Activated CD4-positive, alpha-beta T cell treated with anti-CD3 and anti-CD28 coated beads, Interleukin-2, amount 10 ng/mL, durations not matched to agents 7 days and 5 days (primary cell): ENCODE data around the gene PCGF6. TPM values are rescaled to one million over a fixed set of nuclear protein-coding genes. Genes with fewer than 3 reads are reported as not detected.

Experiments
- CTCF ChIA-PET: fragments of 350-600 bp; sonication (Branson Sonifier 250); formaldehyde crosslinking; loops from one replicate; lab custom pipeline; 2021; ENCODE audit warnings: antibody characterized with exemption; lab: Charles Lee
- POLR2A ChIA-PET: fragments of 350-600 bp; sonication (Branson Sonifier 250); formaldehyde crosslinking; loops from one replicate; lab custom pipeline; 2021; ENCODE audit warnings: antibody characterized with exemption; lab: Charles Lee
- DNase-seq: peaks from one replicate; pipeline ENCODE4 v3.0.0-alpha.2; 2020
- H3K27ac Mint-ChIP-seq: one replicate; pipeline ENCODE4 v1.8.0; 2021; ENCODE audit warnings: mild to moderate bottlenecking, moderate library complexity, mixed read lengths
- H3K27me3 Mint-ChIP-seq: one replicate; pipeline ENCODE4 v1.8.0; 2021; ENCODE audit warnings: mixed read lengths
- H3K36me3 Mint-ChIP-seq: one replicate; pipeline ENCODE4 v1.8.0; 2021; ENCODE audit warnings: low read depth, mixed read lengths
- H3K4me1 Mint-ChIP-seq: one replicate; pipeline ENCODE4 v1.8.0; 2021; ENCODE audit warnings: mixed read lengths
- H3K4me3 Mint-ChIP-seq: one replicate; pipeline ENCODE4 v1.8.0; 2021; ENCODE audit warnings: mild to moderate bottlenecking, moderate library complexity, mixed read lengths
- H3K9me3 Mint-ChIP-seq: one replicate; pipeline ENCODE4 v1.8.0; 2021; ENCODE audit warnings: mixed read lengths
- total RNA-seq, 2 experiments: library from RNA; stranded (reverse); gene quantifications; one replicate each; pipeline ENCODE4 v1.2.3, GENCODE V29; 2021

Gene PCGF6
- total RNA-seq = 10 to 100 TPM; 12.2 to 13.0 TPM

- peak within 1 kb of the TSS; percentile 92 for H3K27ac Mint-ChIP-seq
- peak within 1 kb of the TSS; percentile 90 for H3K4me3 Mint-ChIP-seq
- H3K4me1 Mint-ChIP-seq = peaks cover 12% of the 10 kb centered on the region
- ChIA-PET POLR2A (no interaction called here), CTCF (interaction anchor here (0.9 to 4.4 kb wide), 3 partner anchors 15 to 25 kb away, joined by 4 to 17 read pairs (median 5); no protein-coding TSS in a partner anchor)
- DNase-seq = peak; percentile 66
- H3K27me3 Mint-ChIP-seq = no peaks in the 10 kb centered on the region
- H3K36me3 Mint-ChIP-seq = peaks cover 8% of the 10 kb centered on the region
- no peaks in the 10 kb centered on the region for H3K9me3 Mint-ChIP-seq
Observed at GRCh38 chr10:103350517-103351260, at the start of gene PCGF6. TSS of gene PCGF6 (minus strand) at chr10:103351140. CDS start at chr10:103351066, 74 bp downstream.

- Mint-ChIP-seq H3K36me3 (peaks cover 36% of the 10 kb centered on the region), H3K9me3 (no peaks in the 10 kb centered on the region), H3K4me1 (peaks cover 56% of the 10 kb centered on the region), H3K4me3 (peak overlapping the region; percentile 91), H3K27ac (peak overlapping the region; percentile 93), H3K27me3 (no peaks in the 10 kb centered on the region)
- no peak for DNase-seq
- CTCF ChIA-PET = interaction anchor here (1.8 kb wide), 1 partner anchor 19 kb away, joined by 5 read pairs; no protein-coding TSS in a partner anchor
- POLR2A ChIA-PET = interaction anchor here (0.6 kb wide), 1 partner anchor 93 kb away, joined by 3 read pairs; no protein-coding TSS in a partner anchor
Observed at GRCh38 chr10:103397191-103397825, 46.4 kb upstream of the PCGF6 start.

- peaks cover 36% of the 10 kb centered on the region for H3K36me3 Mint-ChIP-seq
Observed at GRCh38 chr10:103396789-103397087, 45.8 kb upstream of the PCGF6 start.

GRCh38 chr10:103396067-103396788 lies 45.3 kb upstream of the PCGF6 start, which contains the start of the genes ATP5MK and PDCD11:
TSS of gene ATP5MK (minus strand) at chr10:103396475. CDS start at chr10:103392457, 4,018 bp downstream.
TSS of gene PDCD11 (plus strand) at chr10:103396626. CDS start at chr10:103398427, 1,801 bp downstream.
- H3K9me3 Mint-ChIP-seq = no peaks in the 10 kb centered on the region
- H3K36me3 Mint-ChIP-seq = peaks cover 37% of the 10 kb centered on the region
- ChIA-PET POLR2A (interaction anchor here (0.5 kb wide), 1 partner anchor 682 kb away, joined by 4 read pairs; the partner anchor contains the start of gene SFXN2), CTCF (interaction anchor here (0.8 to 1.1 kb wide), 5 partner anchors 12 to 213 kb away, joined by 3 read pairs; no protein-coding TSS in a partner anchor)
- H3K27ac Mint-ChIP-seq = peak within 1 kb of the TSS; percentile 93
- no peaks in the 10 kb centered on the region for H3K27me3 Mint-ChIP-seq
- H3K4me3 Mint-ChIP-seq = peak within 1 kb of the TSS; percentile 91
- peaks cover 56% of the 10 kb centered on the region for H3K4me1 Mint-ChIP-seq
- peak; percentile 98 for DNase-seq

More at GRCh38 chr10:103396789-103397087, 45.8 kb upstream of the PCGF6 start:
- ChIA-PET CTCF (interaction anchor here (1.0 to 1.1 kb wide), 2 partner anchors 27 to 74 kb away, joined by 3 read pairs; no protein-coding TSS in a partner anchor), POLR2A (interaction anchor here (0.6 kb wide), 1 partner anchor 94 kb away, joined by 3 read pairs; no protein-coding TSS in a partner anchor)
- no peaks in the 10 kb centered on the region for H3K9me3 Mint-ChIP-seq
- DNase-seq = no peak
- H3K27me3 Mint-ChIP-seq = no peaks in the 10 kb centered on the region
- peak overlapping the region; percentile 91 for H3K4me3 Mint-ChIP-seq
- peaks cover 56% of the 10 kb centered on the region for H3K4me1 Mint-ChIP-seq
- peak overlapping the region; percentile 93 for H3K27ac Mint-ChIP-seq

- Mint-ChIP-seq H3K4me1 (peaks cover 56% of the 10 kb centered on the region), H3K27ac (peak overlapping the region; percentile 93), H3K36me3 (peaks cover 39% of the 10 kb centered on the region), H3K4me3 (peak overlapping the region; percentile 91), H3K9me3 (no peaks in the 10 kb centered on the region), H3K27me3 (no peaks in the 10 kb centered on the region)
- CTCF ChIA-PET = interaction anchor here (0.6 to 1.1 kb wide), 6 partner anchors 11 to 213 kb away, joined by 3 read pairs; no protein-coding TSS in a partner anchor
- DNase-seq = no peak
- POLR2A ChIA-PET = interaction anchor here (0.5 kb wide), 1 partner anchor 681 kb away, joined by 4 read pairs; the partner anchor contains the start of gene SFXN2
Observed at GRCh38 chr10:103395754-103396066, 44.8 kb upstream of the PCGF6 start.

- Mint-ChIP-seq H3K27ac (no peak overlapping the region), H3K4me3 (no peak overlapping the region), H3K27me3 (no peaks in the 10 kb centered on the region), H3K9me3 (no peaks in the 10 kb centered on the region), H3K4me1 (peaks cover 47% of the 10 kb centered on the region), H3K36me3 (peaks cover 31% of the 10 kb centered on the region)
- ChIA-PET CTCF (interaction anchor here (1.0 to 2.1 kb wide), 2 partner anchors 11 to 26 kb away, joined by 4 to 6 read pairs; partner anchors contain the start of gene TAF5), POLR2A (no interaction called here)
- DNase-seq = no peak
Observed at GRCh38 chr10:103394180-103394579, 43.2 kb upstream of the PCGF6 start.

- H3K4me3 Mint-ChIP-seq = no peak overlapping the region
- no peak overlapping the region for H3K27ac Mint-ChIP-seq
- no peaks in the 10 kb centered on the region for H3K27me3 Mint-ChIP-seq
- no peaks in the 10 kb centered on the region for H3K4me1 Mint-ChIP-seq
- H3K36me3 Mint-ChIP-seq = peaks cover 54% of the 10 kb centered on the region
- POLR2A ChIA-PET = interaction anchor here (0.6 kb wide), 1 partner anchor 454 kb away, joined by 4 read pairs; no protein-coding TSS in a partner anchor
- CTCF ChIA-PET = interaction anchor here (1.3 kb wide), 1 partner anchor 12 kb away, joined by 4 read pairs; no protein-coding TSS in a partner anchor
- no peak for DNase-seq
- H3K9me3 Mint-ChIP-seq = no peaks in the 10 kb centered on the region
Observed at GRCh38 chr10:103382769-103383168, 31.8 kb upstream of the PCGF6 start.

- Mint-ChIP-seq H3K27ac (no peak overlapping the region), H3K4me3 (no peak overlapping the region), H3K36me3 (peaks cover 36% of the 10 kb centered on the region), H3K4me1 (peaks cover 39% of the 10 kb centered on the region), H3K9me3 (no peaks in the 10 kb centered on the region), H3K27me3 (no peaks in the 10 kb centered on the region)
- CTCF ChIA-PET = interaction anchor here (0.6 to 1.2 kb wide), 3 partner anchors 12 to 1145 kb away, joined by 3 read pairs; no protein-coding TSS in a partner anchor
- DNase-seq = no peak
- POLR2A ChIA-PET = interaction anchor here (0.6 kb wide), 1 partner anchor 223 kb away, joined by 4 read pairs; no protein-coding TSS in a partner anchor
Observed at GRCh38 chr10:103374263-103374662, 23.3 kb upstream of the PCGF6 start.

- POLR2A ChIA-PET = interaction anchor here (0.6 kb wide), 1 partner anchor 222 kb away, joined by 4 read pairs; no protein-coding TSS in a partner anchor
- CTCF ChIA-PET = interaction anchor here (0.6 to 1.2 kb wide), 3 partner anchors 13 to 1144 kb away, joined by 3 read pairs; no protein-coding TSS in a partner anchor
- H3K4me1 Mint-ChIP-seq = peaks cover 40% of the 10 kb centered on the region
- H3K27ac Mint-ChIP-seq = peak overlapping the region; percentile 21
- no peak overlapping the region for H3K4me3 Mint-ChIP-seq
- no peak for DNase-seq
- no peaks in the 10 kb centered on the region for H3K27me3 Mint-ChIP-seq
- peaks cover 34% of the 10 kb centered on the region for H3K36me3 Mint-ChIP-seq
- H3K9me3 Mint-ChIP-seq = no peaks in the 10 kb centered on the region
Observed at GRCh38 chr10:103373544-103373943, 22.6 kb upstream of the PCGF6 start.

- Mint-ChIP-seq H3K4me1 (peaks cover 26% of the 10 kb centered on the region), H3K4me3 (peak within 1 kb of the TSS; percentile 91), H3K9me3 (peaks cover 2% of the 10 kb centered on the region), H3K36me3 (peaks cover 9% of the 10 kb centered on the region), H3K27me3 (no peaks in the 10 kb centered on the region), H3K27ac (peak within 1 kb of the TSS; percentile 94)
- CTCF ChIA-PET = interaction anchor here (0.6 to 2.2 kb wide), 9 partner anchors 11 to 974 kb away, joined by 3 to 7 read pairs (median 4); partner anchors contain the start of gene CALHM2
- POLR2A ChIA-PET = interaction anchor here (0.6 kb wide), 1 partner anchor 1553 kb away, joined by 5 read pairs; no protein-coding TSS in a partner anchor
- DNase-seq = peak; percentile 95
Observed at GRCh38 chr10:103367782-103368518, 17.0 kb upstream of the PCGF6 start, which contains the start of gene TAF5. TSS of gene TAF5 (plus strand) at chr10:103367976. CDS start at chr10:103367990, 14 bp downstream.

- CTCF ChIA-PET = interaction anchor here (0.6 to 2.2 kb wide), 6 partner anchors 26 to 417 kb away, joined by 3 to 7 read pairs (median 4); no protein-coding TSS in a partner anchor
- Mint-ChIP-seq H3K27ac (peak overlapping the region; percentile 93), H3K4me3 (peak overlapping the region; percentile 91), H3K27me3 (no peaks in the 10 kb centered on the region), H3K4me1 (peaks cover 25% of the 10 kb centered on the region), H3K36me3 (peaks cover 9% of the 10 kb centered on the region), H3K9me3 (peaks cover 2% of the 10 kb centered on the region)
- POLR2A ChIA-PET = no interaction called here
- no peak for DNase-seq
Observed at GRCh38 chr10:103367379-103367781, 16.4 kb upstream of the PCGF6 start.
